GM19043 (cell line): Measurements from ENCODE around the gene AGBL4.

Source experiments
- ATAC-seq: cut with Tn5 transposase; IDR thresholded peaks from one replicate; pipeline ENCODE4 v1.9.1; 2021; ENCODE audit warnings: low read depth; ENCODE audit not compliant: unreplicated experiment

Gene AGBL4

GRCh38 chr1:48960320-48960719 lies 1063.4 kb downstream of the AGBL4 start:
- ATAC-seq: no peak

GRCh38 chr1:48955774-48956173 lies 1068.0 kb downstream of the AGBL4 start:
- ATAC-seq: no peak

- no peak for ATAC-seq
These were observed 1070.1 kb downstream of the AGBL4 start for GRCh38 chr1:48953617-48954016.

GRCh38 chr1:48948562-48948961 lies 1075.2 kb downstream of the AGBL4 start:
- no peak for ATAC-seq

- no peak for ATAC-seq
These were observed 1075.8 kb downstream of the AGBL4 start for GRCh38 chr1:48947761-48948537.

GRCh38 chr1:48946070-48946469 lies 1077.7 kb downstream of the AGBL4 start:
- ATAC-seq: no peak

GRCh38 chr1:48944811-48945210 lies 1078.9 kb downstream of the AGBL4 start:
- ATAC-seq: no peak

GRCh38 chr1:48943826-48944225 lies 1079.9 kb downstream of the AGBL4 start:
- no peak for ATAC-seq

GRCh38 chr1:48943393-48943792 lies 1080.4 kb downstream of the AGBL4 start:
- ATAC-seq: no peak

GRCh38 chr1:48940962-48941732 lies 1082.6 kb downstream of the AGBL4 start:
- no peak for ATAC-seq

- no peak for ATAC-seq
These were observed 1083.4 kb downstream of the AGBL4 start for GRCh38 chr1:48940354-48940753.

- ATAC-seq: no peak
These were observed 1083.9 kb downstream of the AGBL4 start for GRCh38 chr1:48939828-48940227.

- ATAC-seq: no peak
These were observed 1084.7 kb downstream of the AGBL4 start for GRCh38 chr1:48939042-48939441.

- no peak for ATAC-seq
These were observed 1086.0 kb downstream of the AGBL4 start for GRCh38 chr1:48937732-48938131.

- ATAC-seq: no peak
These were observed 1087.3 kb downstream of the AGBL4 start for GRCh38 chr1:48936436-48936835.

GRCh38 chr1:48932366-48932765 lies 1091.4 kb downstream of the AGBL4 start:
- ATAC-seq: no peak

- no peak for ATAC-seq
These were observed 1092.1 kb downstream of the AGBL4 start for GRCh38 chr1:48931506-48932192.

- ATAC-seq: no peak
These were observed 1093.7 kb downstream of the AGBL4 start for GRCh38 chr1:48930011-48930410.

GRCh38 chr1:48924099-48924498 lies 1099.7 kb downstream of the AGBL4 start:
- no peak for ATAC-seq

- no peak for ATAC-seq
These were observed 1100.6 kb downstream of the AGBL4 start for GRCh38 chr1:48923116-48923515.

GRCh38 chr1:48920851-48921250 lies 1102.9 kb downstream of the AGBL4 start:
- ATAC-seq: no peak
